NOMO-1 treated with DMSO at 0.1 percent for 48 hours (cell line): ENCODE results near the gene SLC25A21.
"Not testable (repeated sequence)": the region's sequence is repeated elsewhere in the genome, so short reads cannot be mapped to it uniquely, and the experiment has no call there.

Experiments
- DNase-seq: peaks from one replicate; lab custom pipeline; 2025; ENCODE audit not compliant: unreplicated experiment; lab: John Stamatoyannopoulos, UW

SLC25A21 gene

GRCh38 chr14:36726128-36726527 is 446.3 kb downstream of the SLC25A21 start:
- DNase-seq, result no peak

- DNase-seq, result no peak
These were observed 448.2 kb downstream of the SLC25A21 start for GRCh38 chr14:36724162-36724561.

GRCh38 chr14:36723530-36723929 is 448.9 kb downstream of the SLC25A21 start:
- DNase-seq, result no peak

- no peak for DNase-seq
These were observed 450.5 kb downstream of the SLC25A21 start for GRCh38 chr14:36721877-36722276.

- DNase-seq, result no peak
These were observed 451.7 kb downstream of the SLC25A21 start for GRCh38 chr14:36720657-36721056.

GRCh38 chr14:36719823-36720222 is 452.6 kb downstream of the SLC25A21 start:
- DNase-seq, result no peak

GRCh38 chr14:36718216-36718615 is 454.2 kb downstream of the SLC25A21 start:
- no peak for DNase-seq

- DNase-seq, result no peak
These were observed 455.0 kb downstream of the SLC25A21 start for GRCh38 chr14:36717363-36717762.

GRCh38 chr14:36716614-36717184 is 455.7 kb downstream of the SLC25A21 start:
- no peak for DNase-seq

GRCh38 chr14:36713960-36714703 is 458.3 kb downstream of the SLC25A21 start:
- no peak for DNase-seq

GRCh38 chr14:36707570-36707969 is 464.8 kb downstream of the SLC25A21 start:
- DNase-seq, result no peak

GRCh38 chr14:36702474-36702873 is 469.9 kb downstream of the SLC25A21 start:
- DNase-seq, result no peak

GRCh38 chr14:36701132-36701531 is 471.3 kb downstream of the SLC25A21 start:
- no peak for DNase-seq

- no peak for DNase-seq
These were observed 471.8 kb downstream of the SLC25A21 start for GRCh38 chr14:36700651-36701050.

- not testable (repeated sequence) for DNase-seq
These were observed 473.0 kb downstream of the SLC25A21 start for GRCh38 chr14:36699420-36699819.

GRCh38 chr14:36690311-36691040 is 481.9 kb downstream of the SLC25A21 start:
- DNase-seq, result no peak

GRCh38 chr14:36684946-36685345 is 487.5 kb downstream of the SLC25A21 start:
- DNase-seq, result no peak

GRCh38 chr14:36683083-36683724 is 489.2 kb downstream of the SLC25A21 start:
- DNase-seq, result no peak

- no peak for DNase-seq
These were observed 490.1 kb downstream of the SLC25A21 start for GRCh38 chr14:36682338-36682737.

- DNase-seq, result no peak
These were observed 496.2 kb downstream of the SLC25A21 start for GRCh38 chr14:36676236-36676635.

- DNase-seq, result no peak
These were observed 496.8 kb downstream of the SLC25A21 start for GRCh38 chr14:36675581-36675980.

- no peak for DNase-seq
These were observed 497.7 kb downstream of the SLC25A21 start for GRCh38 chr14:36674659-36675058.
